ENCODE measurements around the gene TIAM2. TPM values are rescaled to one million over a fixed set of nuclear protein-coding genes. Genes with fewer than 3 reads are reported as not detected.

TIAM2 gene
- total RNA-seq, 1 experiment from 2014 or later, result 12.9 TPM

- BruUV-seq (replicated peaks), result no TSS peak
- no peak for DNase-seq
- no peak overlapping the region for H3K4me3 Mint-ChIP-seq (ENCODE audit: low read depth, unreplicated experiment)
- H3K27ac Mint-ChIP-seq (ENCODE audit: unreplicated experiment), result no peak overlapping the region
- peaks cover 2% of the 10 kb centered on the region for H3K9me3 Mint-ChIP-seq (ENCODE audit: low read depth, unreplicated experiment)
- CTCF ChIA-PET, result no interaction called here
- H3K27me3 Mint-ChIP-seq (ENCODE audit: unreplicated experiment), result no peaks in the 10 kb centered on the region
- peaks cover 9% of the 10 kb centered on the region for H3K4me1 Mint-ChIP-seq (ENCODE audit: low read depth, unreplicated experiment)
- no peak for TF ChIP-seq CTCF (IDR thresholded peaks at IDR 0.05; ENCODE audit: unreplicated experiment)
- H3K36me3 Mint-ChIP-seq (ENCODE audit: insufficient read depth, unreplicated experiment), result no peaks in the 10 kb centered on the region
- intact Hi-C loops (cut with micrococcal nuclease; ENCODE audit: unreplicated experiment), result no loop called here
Measured at GRCh38 chr6:155031091-155031490, 36.0 kb downstream of the TIAM2 start.

- no peak overlapping the region for H3K27ac Mint-ChIP-seq (ENCODE audit: unreplicated experiment)
- no peak for DNase-seq
- CTCF ChIA-PET, result no interaction called here
- no peak overlapping the region for H3K4me3 Mint-ChIP-seq (ENCODE audit: low read depth, unreplicated experiment)
- no peaks in the 10 kb centered on the region for H3K27me3 Mint-ChIP-seq (ENCODE audit: unreplicated experiment)
- intact Hi-C loops (cut with micrococcal nuclease; ENCODE audit: unreplicated experiment), result no loop called here
- no TSS peak for BruUV-seq (replicated peaks)
- no peaks in the 10 kb centered on the region for H3K4me1 Mint-ChIP-seq (ENCODE audit: low read depth, unreplicated experiment)
- H3K9me3 Mint-ChIP-seq (ENCODE audit: low read depth, unreplicated experiment), result peaks cover 2% of the 10 kb centered on the region
- H3K36me3 Mint-ChIP-seq (ENCODE audit: insufficient read depth, unreplicated experiment), result no peaks in the 10 kb centered on the region
- no peak for TF ChIP-seq CTCF (IDR thresholded peaks at IDR 0.05; ENCODE audit: unreplicated experiment)
Measured at GRCh38 chr6:155033021-155033791, 38.1 kb downstream of the TIAM2 start.

- Mint-ChIP-seq H3K4me1 (ENCODE audit: low read depth, unreplicated experiment) (no peaks in the 10 kb centered on the region), H3K9me3 (ENCODE audit: low read depth, unreplicated experiment) (peaks cover 2% of the 10 kb centered on the region), H3K36me3 (ENCODE audit: insufficient read depth, unreplicated experiment) (no peaks in the 10 kb centered on the region), H3K27ac (ENCODE audit: unreplicated experiment) (no peak overlapping the region), H3K4me3 (ENCODE audit: low read depth, unreplicated experiment) (no peak overlapping the region), H3K27me3 (ENCODE audit: unreplicated experiment) (no peaks in the 10 kb centered on the region)
- no peak for DNase-seq
- CTCF ChIA-PET, result no interaction called here
- TF ChIP-seq CTCF (IDR thresholded peaks at IDR 0.05; ENCODE audit: unreplicated experiment), result no peak
- intact Hi-C loops (cut with micrococcal nuclease; ENCODE audit: unreplicated experiment), result no loop called here
- no TSS peak for BruUV-seq (replicated peaks)
Measured at GRCh38 chr6:155036907-155037306, 41.8 kb downstream of the TIAM2 start.

GRCh38 chr6:155038104-155038503 lies 43.0 kb downstream of the TIAM2 start:
- BruUV-seq (replicated peaks), result no TSS peak
- no peak for DNase-seq
- H3K4me3 Mint-ChIP-seq (ENCODE audit: low read depth, unreplicated experiment), result no peak overlapping the region
- CTCF ChIA-PET, result no interaction called here
- no peak overlapping the region for H3K27ac Mint-ChIP-seq (ENCODE audit: unreplicated experiment)
- no peaks in the 10 kb centered on the region for H3K27me3 Mint-ChIP-seq (ENCODE audit: unreplicated experiment)
- TF ChIP-seq CTCF (IDR thresholded peaks at IDR 0.05; ENCODE audit: unreplicated experiment), result no peak
- peaks cover 2% of the 10 kb centered on the region for H3K9me3 Mint-ChIP-seq (ENCODE audit: low read depth, unreplicated experiment)
- intact Hi-C loops (cut with micrococcal nuclease; ENCODE audit: unreplicated experiment), result no loop called here
- no peaks in the 10 kb centered on the region for H3K4me1 Mint-ChIP-seq (ENCODE audit: low read depth, unreplicated experiment)
- H3K36me3 Mint-ChIP-seq (ENCODE audit: insufficient read depth, unreplicated experiment), result no peaks in the 10 kb centered on the region

Data from Calu3 (cell line).